ENCODE data around the gene ALG5.

ALG5 gene

DNA sequence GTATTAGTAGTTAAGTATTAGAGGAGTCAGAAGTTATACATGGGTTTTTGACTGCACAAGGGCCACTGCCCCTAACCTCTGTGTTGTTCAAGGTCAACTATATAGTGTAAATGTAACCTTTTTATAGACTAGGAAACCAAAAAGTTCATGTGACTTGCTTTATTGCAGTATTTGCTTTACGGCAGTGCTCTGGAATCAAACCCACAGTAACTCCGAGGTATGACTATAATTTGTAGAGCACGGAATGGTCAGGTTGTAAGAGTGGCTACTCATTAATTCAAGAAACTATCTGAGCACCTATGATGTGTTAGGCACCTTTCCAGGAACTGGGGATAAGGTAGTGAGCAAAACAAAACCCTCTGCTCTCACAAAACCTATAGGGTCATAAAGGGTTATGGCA is 38.1 kb upstream of the ALG5 start:
- DNase-seq (ENCODE audit: low read depth): no peak
- H3K4me3 ChIP-seq (ENCODE audit: low read depth, low read length): no peak overlapping the region
- TF ChIP-seq, protein P1, sequence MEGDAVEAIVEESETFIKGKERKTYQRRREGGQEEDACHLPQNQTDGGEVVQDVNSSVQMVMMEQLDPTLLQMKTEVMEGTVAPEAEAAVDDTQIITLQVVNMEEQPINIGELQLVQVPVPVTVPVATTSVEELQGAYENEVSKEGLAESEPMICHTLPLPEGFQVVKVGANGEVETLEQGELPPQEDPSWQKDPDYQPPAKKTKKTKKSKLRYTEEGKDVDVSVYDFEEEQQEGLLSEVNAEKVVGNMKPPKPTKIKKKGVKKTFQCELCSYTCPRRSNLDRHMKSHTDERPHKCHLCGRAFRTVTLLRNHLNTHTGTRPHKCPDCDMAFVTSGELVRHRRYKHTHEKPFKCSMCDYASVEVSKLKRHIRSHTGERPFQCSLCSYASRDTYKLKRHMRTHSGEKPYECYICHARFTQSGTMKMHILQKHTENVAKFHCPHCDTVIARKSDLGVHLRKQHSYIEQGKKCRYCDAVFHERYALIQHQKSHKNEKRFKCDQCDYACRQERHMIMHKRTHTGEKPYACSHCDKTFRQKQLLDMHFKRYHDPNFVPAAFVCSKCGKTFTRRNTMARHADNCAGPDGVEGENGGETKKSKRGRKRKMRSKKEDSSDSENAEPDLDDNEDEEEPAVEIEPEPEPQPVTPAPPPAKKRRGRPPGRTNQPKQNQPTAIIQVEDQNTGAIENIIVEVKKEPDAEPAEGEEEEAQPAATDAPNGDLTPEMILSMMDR (IDR thresholded peaks at IDR 0.05; ENCODE audit: control insufficient read depth, extremely low read depth, insufficient read depth): no peak

DNA sequence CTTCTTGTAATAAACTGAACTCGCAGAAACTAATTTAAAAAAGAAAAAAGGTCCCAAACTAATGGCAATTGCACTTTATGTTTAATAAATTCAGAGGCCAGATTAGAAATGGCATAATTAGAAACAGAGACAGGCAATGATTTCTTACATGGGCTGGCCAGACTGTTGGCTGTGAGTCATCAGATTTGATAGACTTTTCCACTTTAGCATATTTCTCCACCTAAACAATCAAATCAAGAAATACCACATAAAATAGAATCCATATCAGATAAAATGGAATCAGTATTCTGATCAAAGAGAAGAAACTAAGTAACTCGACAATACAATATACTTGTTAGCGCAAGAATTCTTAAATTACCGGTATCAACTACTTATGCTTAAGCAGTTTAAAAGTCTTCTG is 30.5 kb upstream of the ALG5 start:
- H3K4me3 ChIP-seq (ENCODE audit: low read depth, low read length): no peak overlapping the region
- TF ChIP-seq, protein P1 (IDR thresholded peaks at IDR 0.05; ENCODE audit: control insufficient read depth, extremely low read depth, insufficient read depth): no peak
- no peak for DNase-seq (ENCODE audit: low read depth)

DNA sequence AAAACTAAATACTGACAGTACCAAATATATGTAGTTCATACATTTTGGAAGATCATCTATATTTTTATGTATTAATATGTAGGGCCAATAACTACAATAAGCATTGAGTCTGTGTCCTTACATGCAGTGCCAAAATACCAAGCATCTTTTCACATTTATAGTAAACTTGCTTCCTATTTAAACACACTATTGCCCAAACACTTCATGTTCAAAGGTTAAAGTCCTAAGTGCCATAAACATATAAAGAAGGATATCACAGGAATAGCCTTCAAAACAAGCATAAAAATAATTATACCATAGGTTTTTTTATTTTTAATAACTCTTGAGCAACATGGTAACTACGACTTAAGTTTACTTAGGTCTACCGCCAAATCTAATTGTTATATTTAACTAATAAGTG is 28.5 kb upstream of the ALG5 start:
- TF ChIP-seq, protein P1 (IDR thresholded peaks at IDR 0.05; ENCODE audit: control insufficient read depth, extremely low read depth, insufficient read depth): no peak
- no peak for DNase-seq (ENCODE audit: low read depth)
- H3K4me3 ChIP-seq (ENCODE audit: low read depth, low read length): no peak overlapping the region

DNA sequence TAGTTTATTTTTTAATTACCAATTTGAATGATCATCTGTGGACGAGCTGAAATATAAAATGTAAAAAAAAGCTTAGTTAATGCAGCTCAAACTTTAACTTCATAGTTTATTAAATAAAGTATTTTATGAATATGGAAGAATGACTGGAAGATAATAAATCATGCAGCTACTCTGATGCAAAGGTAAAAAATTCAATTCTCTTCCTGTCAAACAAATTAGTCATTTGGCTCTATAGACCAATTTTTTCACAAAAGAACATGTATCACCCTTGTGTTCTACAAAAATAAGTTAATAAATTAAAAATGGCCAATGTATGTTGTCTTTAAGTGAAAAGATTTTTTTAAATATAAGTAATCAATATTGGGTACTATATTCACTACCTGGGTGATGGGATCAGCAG is 27.6 kb upstream of the ALG5 start:
- no peak overlapping the region for H3K4me3 ChIP-seq (ENCODE audit: low read depth, low read length)
- TF ChIP-seq, protein P1 (IDR thresholded peaks at IDR 0.05; ENCODE audit: control insufficient read depth, extremely low read depth, insufficient read depth): no peak
- no peak for DNase-seq (ENCODE audit: low read depth)

DNA sequence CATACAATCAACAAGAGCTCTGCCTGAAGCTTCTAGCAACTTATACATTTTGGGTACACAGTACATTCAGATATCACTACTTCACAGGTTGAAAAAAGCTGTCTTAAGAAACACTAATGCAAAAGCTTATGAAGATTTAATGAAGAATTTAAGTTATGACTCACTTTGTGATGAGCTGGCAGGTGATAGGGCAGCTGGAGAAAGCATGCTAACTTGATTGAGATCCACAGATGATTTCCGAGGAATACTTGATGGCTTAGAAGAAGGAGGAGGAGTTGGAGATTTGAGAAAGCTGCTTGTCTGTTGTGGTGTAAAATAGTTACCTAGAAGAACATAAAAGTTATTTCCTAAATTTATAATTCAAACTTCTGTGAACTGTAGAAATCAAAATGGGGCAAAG is 24.7 kb upstream of the ALG5 start:
- DNase-seq (ENCODE audit: low read depth): no peak
- TF ChIP-seq, protein P1 (IDR thresholded peaks at IDR 0.05; ENCODE audit: control insufficient read depth, extremely low read depth, insufficient read depth): no peak
- no peak overlapping the region for H3K4me3 ChIP-seq (ENCODE audit: low read depth, low read length)

- no peak overlapping the region for H3K4me3 ChIP-seq (ENCODE audit: low read depth, low read length)
- TF ChIP-seq, protein P1 (IDR thresholded peaks at IDR 0.05; ENCODE audit: control insufficient read depth, extremely low read depth, insufficient read depth): no peak
- DNase-seq (ENCODE audit: low read depth): no peak
Measured at GRCh38 chr13:37014609-37015008, 15.5 kb upstream of the ALG5 start.

GRCh38 chr13:37011788-37012187 is 12.6 kb upstream of the ALG5 start:
- TF ChIP-seq, protein P1 (IDR thresholded peaks at IDR 0.05; ENCODE audit: control insufficient read depth, extremely low read depth, insufficient read depth): no peak
- DNase-seq (ENCODE audit: low read depth): no peak
- H3K4me3 ChIP-seq (ENCODE audit: low read depth, low read length): no peak overlapping the region

Measured in LNCaP clone FGC (cell line).